Mesothelial cell of epicardium (in vitro differentiated cells): ENCODE data around the gene SEC24B. TPM values are rescaled to one million over a fixed set of nuclear protein-coding genes. Genes with fewer than 3 reads are reported as not detected.
"Not testable (repeated sequence)": the region's sequence is repeated elsewhere in the genome, so short reads cannot be mapped to it uniquely, and the experiment has no call there.

Experiments used
- DNase-seq, 2 experiments: peaks; one replicate each; pipeline ENCODE4 v3.0.0; 2021; ENCODE audit warnings: low spot score in 2 of 2; ENCODE audit not compliant: unreplicated experiment in 2 of 2
- H3K27ac Mint-ChIP-seq: 2 replicates; pipeline ENCODE4 v1.8.0; 2021; ENCODE audit warnings: mixed read lengths
- H3K27me3 Mint-ChIP-seq: 2 replicates; pipeline ENCODE4 v1.8.0; 2021; ENCODE audit warnings: low read depth, mixed read lengths
- H3K36me3 Mint-ChIP-seq: 2 replicates; pipeline ENCODE4 v1.8.0; 2021; ENCODE audit warnings: mixed read lengths
- H3K4me1 Mint-ChIP-seq: 2 replicates; pipeline ENCODE4 v1.8.0; 2021; ENCODE audit warnings: mixed read lengths
- H3K4me3 Mint-ChIP-seq: 2 replicates; pipeline ENCODE4 v1.8.0; 2021; ENCODE audit warnings: mild to moderate bottlenecking, moderate library complexity, mixed read lengths
- H3K9me3 Mint-ChIP-seq: 2 replicates; pipeline ENCODE4 v1.8.0; 2021; ENCODE audit warnings: mixed read lengths
- total RNA-seq: library from RNA; stranded (reverse); gene quantifications from 3 replicates; pipeline ENCODE4 v1.2.1, GENCODE V29; 2021
- TF ChIP-seq, protein P1 (sequence below): fragments of 200-600 bp; sonication (generic); IDR thresholded peaks from one replicate; pipeline ENCODE4 v1.5.0; 2021; ENCODE audit warnings: antibody characterized with exemption; ENCODE audit not compliant: unreplicated experiment

Gene SEC24B
- total RNA-seq, 1 donor from 2014 or later, result 52.7 TPM

DNA sequence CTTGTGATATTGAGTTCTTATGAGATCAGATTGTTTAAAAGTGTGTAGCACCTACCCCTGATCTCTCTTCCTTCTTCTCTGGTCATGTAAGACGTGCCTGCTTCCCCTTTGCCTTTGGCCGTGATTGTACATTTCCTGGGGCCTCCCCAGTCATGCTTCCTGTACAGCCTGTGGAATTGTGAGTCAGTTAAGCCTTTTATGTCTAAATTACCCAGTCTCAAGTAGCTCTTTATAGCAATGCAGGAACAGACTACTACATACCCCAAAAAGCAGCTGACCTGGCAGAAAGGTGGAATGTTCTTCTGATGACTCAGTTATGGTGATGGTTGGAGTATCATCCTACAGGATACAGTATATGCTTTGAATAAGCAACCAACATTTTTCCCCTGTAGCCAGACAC lies 115.0 kb downstream of the SEC24B start:
- Mint-ChIP-seq H3K4me3 (no peak overlapping the region), H3K27me3 (no peaks in the 10 kb centered on the region), H3K27ac (no peak overlapping the region), H3K4me1 (no peaks in the 10 kb centered on the region), H3K36me3 (peaks cover 19% of the 10 kb centered on the region), H3K9me3 (peaks cover 4% of the 10 kb centered on the region)
- TF ChIP-seq, protein P1, sequence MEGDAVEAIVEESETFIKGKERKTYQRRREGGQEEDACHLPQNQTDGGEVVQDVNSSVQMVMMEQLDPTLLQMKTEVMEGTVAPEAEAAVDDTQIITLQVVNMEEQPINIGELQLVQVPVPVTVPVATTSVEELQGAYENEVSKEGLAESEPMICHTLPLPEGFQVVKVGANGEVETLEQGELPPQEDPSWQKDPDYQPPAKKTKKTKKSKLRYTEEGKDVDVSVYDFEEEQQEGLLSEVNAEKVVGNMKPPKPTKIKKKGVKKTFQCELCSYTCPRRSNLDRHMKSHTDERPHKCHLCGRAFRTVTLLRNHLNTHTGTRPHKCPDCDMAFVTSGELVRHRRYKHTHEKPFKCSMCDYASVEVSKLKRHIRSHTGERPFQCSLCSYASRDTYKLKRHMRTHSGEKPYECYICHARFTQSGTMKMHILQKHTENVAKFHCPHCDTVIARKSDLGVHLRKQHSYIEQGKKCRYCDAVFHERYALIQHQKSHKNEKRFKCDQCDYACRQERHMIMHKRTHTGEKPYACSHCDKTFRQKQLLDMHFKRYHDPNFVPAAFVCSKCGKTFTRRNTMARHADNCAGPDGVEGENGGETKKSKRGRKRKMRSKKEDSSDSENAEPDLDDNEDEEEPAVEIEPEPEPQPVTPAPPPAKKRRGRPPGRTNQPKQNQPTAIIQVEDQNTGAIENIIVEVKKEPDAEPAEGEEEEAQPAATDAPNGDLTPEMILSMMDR, result no peak
- no peak for DNase-seq

DNA sequence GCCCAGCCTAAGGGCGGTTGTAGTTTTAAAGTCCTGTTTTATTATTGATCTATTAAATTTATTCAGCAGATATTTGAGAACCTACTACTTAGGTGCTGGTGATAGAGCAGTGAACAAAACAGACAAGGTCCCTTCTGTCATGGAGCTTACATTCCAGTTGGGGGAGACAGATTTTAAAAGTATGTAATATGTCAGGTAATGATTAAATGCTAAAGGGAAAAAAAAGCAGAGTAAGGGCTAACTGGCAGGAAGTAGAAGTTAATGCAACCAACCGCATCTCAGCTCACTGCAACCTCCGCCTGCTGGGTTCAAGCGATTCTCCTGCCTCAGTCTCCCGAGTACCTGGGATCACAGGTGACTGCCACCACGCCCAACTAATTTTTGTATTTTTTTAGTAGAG lies 118.6 kb downstream of the SEC24B start:
- TF ChIP-seq, protein P1, result no peak
- DNase-seq, result no peak
- Mint-ChIP-seq H3K27me3 (no peaks in the 10 kb centered on the region), H3K4me3 (no peak overlapping the region), H3K9me3 (peaks cover 4% of the 10 kb centered on the region), H3K4me1 (peaks cover 4% of the 10 kb centered on the region), H3K36me3 (peaks cover 19% of the 10 kb centered on the region), H3K27ac (no peak overlapping the region)

DNA sequence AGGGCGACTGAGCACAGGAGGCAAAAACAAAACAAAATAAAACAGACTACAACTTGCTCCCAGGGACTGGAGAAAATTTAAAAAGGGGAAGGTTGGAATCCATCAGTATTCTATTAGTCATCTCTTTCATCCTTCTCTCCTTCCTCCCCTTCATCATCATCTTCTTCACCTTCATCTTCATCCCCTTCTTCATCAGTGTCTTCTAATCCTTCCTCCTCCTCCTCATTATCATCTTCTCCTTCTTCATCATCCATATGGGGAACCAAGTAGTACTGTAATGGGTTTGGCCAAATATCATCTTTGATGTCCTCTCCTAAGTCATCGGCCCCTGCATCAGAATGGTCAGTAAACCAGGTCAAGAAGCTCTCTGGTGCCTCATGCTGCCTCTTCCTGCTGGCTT lies 119.5 kb downstream of the SEC24B start:
- no peaks in the 10 kb centered on the region for H3K27me3 Mint-ChIP-seq
- peaks cover 18% of the 10 kb centered on the region for H3K36me3 Mint-ChIP-seq
- peaks cover 4% of the 10 kb centered on the region for H3K4me1 Mint-ChIP-seq
- TF ChIP-seq, protein P1, result no peak
- H3K27ac Mint-ChIP-seq, result no peak overlapping the region
- DNase-seq, result no peak
- peaks cover 4% of the 10 kb centered on the region for H3K9me3 Mint-ChIP-seq
- no peak overlapping the region for H3K4me3 Mint-ChIP-seq

DNA sequence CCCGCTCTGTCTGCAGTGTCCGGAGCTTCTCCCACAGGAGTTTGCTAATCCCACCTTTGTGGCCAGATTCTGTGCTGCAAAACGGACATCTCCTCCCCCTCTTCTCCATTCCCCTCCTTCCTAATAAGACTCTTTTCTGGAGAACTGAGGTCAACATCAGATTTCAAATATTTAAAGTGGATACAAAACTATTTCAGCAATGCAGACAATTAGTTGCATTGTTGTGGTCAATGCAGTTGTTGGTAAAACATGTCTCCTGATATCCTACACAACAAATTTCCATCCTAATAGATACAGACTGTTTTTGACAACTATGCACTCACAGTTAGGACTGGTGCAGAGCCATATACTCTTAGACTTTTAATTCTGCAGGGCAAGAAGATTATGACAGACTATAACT lies 121.4 kb downstream of the SEC24B start:
- Mint-ChIP-seq H3K36me3 (peaks cover 9% of the 10 kb centered on the region), H3K4me1 (peaks cover 4% of the 10 kb centered on the region), H3K27ac (no peak overlapping the region), H3K9me3 (no peaks in the 10 kb centered on the region), H3K4me3 (no peak overlapping the region), H3K27me3 (peaks cover 7% of the 10 kb centered on the region)
- no peak for DNase-seq
- TF ChIP-seq, protein P1, result no peak

DNA sequence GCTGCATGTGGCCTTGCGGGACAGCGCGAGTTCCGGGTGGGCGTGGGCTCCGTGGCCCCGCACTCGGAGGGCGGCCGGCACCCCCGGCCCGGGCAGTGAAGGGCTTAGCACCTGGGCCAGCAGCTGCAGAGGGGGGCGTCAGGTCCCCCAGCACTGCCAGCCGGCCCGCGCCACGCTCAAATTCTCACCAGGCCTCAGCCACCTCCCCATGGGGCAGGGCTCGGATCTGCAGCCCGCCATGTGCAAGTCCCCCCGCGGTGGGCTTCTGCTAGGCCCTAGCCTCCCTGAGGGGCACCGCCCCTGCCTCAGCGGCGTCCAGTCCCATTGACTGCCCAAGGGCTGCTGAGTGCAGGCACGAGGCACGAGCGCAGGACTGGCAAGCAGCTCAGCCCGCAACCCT lies 123.8 kb downstream of the SEC24B start:
- Mint-ChIP-seq H3K27me3 (peaks cover 11% of the 10 kb centered on the region), H3K27ac (no peak overlapping the region), H3K4me3 (no peak overlapping the region), H3K4me1 (peaks cover 12% of the 10 kb centered on the region), H3K9me3 (no peaks in the 10 kb centered on the region), H3K36me3 (peaks cover 6% of the 10 kb centered on the region)
- DNase-seq, result no peak
- TF ChIP-seq, protein P1, result no peak

DNA sequence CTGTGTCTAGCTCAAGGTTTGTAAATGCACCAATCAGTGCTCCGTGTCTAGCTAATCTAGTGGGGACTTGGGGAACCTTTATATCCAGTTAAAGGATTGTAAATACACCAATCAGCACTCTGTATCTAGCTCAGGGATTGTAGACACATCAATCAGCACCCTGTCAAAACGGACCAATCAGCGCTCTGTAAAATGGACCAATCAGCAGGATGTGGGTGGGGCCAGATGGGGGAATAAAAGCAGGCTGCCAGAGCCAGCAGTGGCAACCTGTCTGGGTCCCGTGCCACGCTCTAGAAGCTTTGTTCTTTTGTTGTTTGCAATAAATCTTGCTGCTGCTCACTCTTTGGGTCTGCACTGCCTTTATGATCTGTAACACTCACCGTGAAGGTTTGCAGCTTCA lies 124.5 kb downstream of the SEC24B start:
- Mint-ChIP-seq H3K4me1 (peaks cover 12% of the 10 kb centered on the region), H3K4me3 (peak overlapping the region; percentile 18), H3K27me3 (peaks cover 16% of the 10 kb centered on the region)
- not testable (repeated sequence) for H3K36me3 Mint-ChIP-seq, H3K27ac Mint-ChIP-seq, H3K9me3 Mint-ChIP-seq, DNase-seq
